HUES48 (cell line): ENCODE data around the gene NSUN3.
"Not testable (repeated sequence)": the region's sequence is repeated elsewhere in the genome, so short reads cannot be mapped to it uniquely, and the experiment has no call there.

Experiments used
- H3K27ac ChIP-seq: one replicate; pipeline ENCODE4 v1.7.0; 2013; ENCODE audit warnings: low read depth, low read length, inconsistent platforms
- H3K27me3 ChIP-seq: 2 replicates; pipeline ENCODE4 v1.6.1; 2013; ENCODE audit warnings: mild to moderate bottlenecking, low read length; ENCODE audit not compliant: control insufficient read depth, insufficient read depth
- H3K36me3 ChIP-seq: 2 replicates; pipeline ENCODE4 v1.6.1; 2013; ENCODE audit warnings: low read length; ENCODE audit not compliant: control insufficient read depth, insufficient read depth
- H3K4me1 ChIP-seq: 2 replicates; pipeline ENCODE4 v1.6.1; 2013; ENCODE audit warnings: mild to moderate bottlenecking, low read length; ENCODE audit not compliant: control insufficient read depth, insufficient read depth
- H3K4me3 ChIP-seq: 2 replicates; pipeline ENCODE4 v1.5.1; 2013; ENCODE audit warnings: mild to moderate bottlenecking, low read depth, low read length
- H3K9ac ChIP-seq: 2 replicates; pipeline ENCODE4 v1.6.1; 2013; ENCODE audit warnings: mild to moderate bottlenecking, low read depth, low read length, moderate library complexity
- H3K9me3 ChIP-seq: 2 replicates; pipeline ENCODE4 v1.6.1; 2013; ENCODE audit warnings: low read length; ENCODE audit not compliant: control insufficient read depth, insufficient read depth

Gene NSUN3

GRCh38 chr3:94062513-94063404, at the start of gene NSUN3, which contains the start of gene DHFR2:
NSUN3 (plus strand) TSS chr3:94063061; CDS start chr3:94063127, 66 bp downstream.
DHFR2 (minus strand) TSS chr3:94062916; CDS start chr3:94061511, 1,405 bp downstream.
- Histone ChIP-seq H3K36me3 (0 out of 2 replicates have a peak, but pooled peaks cover 5% of the 10 kb centered on the region), H3K4me3 (peak within 1 kb of the TSS; percentile 98), H3K27me3 (no peaks in the 10 kb centered on the region), H3K9ac (peak within 1 kb of the TSS; percentile 98), H3K9me3 (no peaks in the 10 kb centered on the region), H3K27ac (peak within 1 kb of the TSS; percentile 98), H3K4me1 (0 out of 2 replicates have a peak, but pooled peaks cover 3% of the 10 kb centered on the region)

- Histone ChIP-seq H3K4me1 (no peaks in the 10 kb centered on the region), H3K9ac (no peak overlapping the region), H3K4me3 (no peak overlapping the region), H3K9me3 (no peaks in the 10 kb centered on the region), H3K27ac (no peak overlapping the region), H3K36me3 (no peaks in the 10 kb centered on the region), H3K27me3 (no peaks in the 10 kb centered on the region)
Observed at GRCh38 chr3:94015025-94015424, 47.8 kb upstream of the NSUN3 start.

- Histone ChIP-seq H3K27ac (no peak overlapping the region), H3K27me3 (no peaks in the 10 kb centered on the region), H3K4me3 (no peak overlapping the region), H3K36me3 (no peaks in the 10 kb centered on the region), H3K9ac (no peak overlapping the region), H3K9me3 (no peaks in the 10 kb centered on the region), H3K4me1 (no peaks in the 10 kb centered on the region)
Observed at GRCh38 chr3:94019659-94020058, 43.2 kb upstream of the NSUN3 start.

GRCh38 chr3:94020293-94020692, 42.6 kb upstream of the NSUN3 start:
- Histone ChIP-seq H3K27ac (no peak overlapping the region), H3K36me3 (no peaks in the 10 kb centered on the region), H3K4me1 (no peaks in the 10 kb centered on the region), H3K9ac (no peak overlapping the region), H3K9me3 (no peaks in the 10 kb centered on the region), H3K4me3 (no peak overlapping the region), H3K27me3 (no peaks in the 10 kb centered on the region)

- H3K9me3 ChIP-seq, result no peaks in the 10 kb centered on the region
- H3K9ac ChIP-seq, result no peak overlapping the region
- no peaks in the 10 kb centered on the region for H3K36me3 ChIP-seq
- H3K4me3 ChIP-seq, result no peak overlapping the region
- peaks cover 8% of the 10 kb centered on the region; the same call in 1 of the 2 replicates for H3K4me1 ChIP-seq
- H3K27me3 ChIP-seq, result no peaks in the 10 kb centered on the region
- no peak overlapping the region for H3K27ac ChIP-seq
Observed at GRCh38 chr3:94024385-94024784, 38.5 kb upstream of the NSUN3 start.

- Histone ChIP-seq H3K27me3 (no peaks in the 10 kb centered on the region), H3K4me1 (peaks cover 8% of the 10 kb centered on the region; the same call in 1 of the 2 replicates), H3K36me3 (no peaks in the 10 kb centered on the region), H3K27ac (no peak overlapping the region), H3K4me3 (no peak overlapping the region), H3K9me3 (no peaks in the 10 kb centered on the region), H3K9ac (no peak overlapping the region)
Observed at GRCh38 chr3:94026623-94027022, 36.2 kb upstream of the NSUN3 start.

GRCh38 chr3:94028093-94028837, 34.6 kb upstream of the NSUN3 start, which contains the start of gene STX19:
STX19 (minus strand) TSS chr3:94028597; CDS start chr3:94015269, 13,328 bp downstream.
- Histone ChIP-seq H3K36me3 (no peaks in the 10 kb centered on the region), H3K27ac (no peak within 1 kb of the TSS), H3K4me3 (no peak within 1 kb of the TSS), H3K9ac (no peak within 1 kb of the TSS), H3K9me3 (no peaks in the 10 kb centered on the region), H3K27me3 (no peaks in the 10 kb centered on the region), H3K4me1 (peaks cover 8% of the 10 kb centered on the region; the same call in 1 of the 2 replicates)

GRCh38 chr3:94036909-94037507, 25.9 kb upstream of the NSUN3 start:
- H3K27ac ChIP-seq, result no peak overlapping the region
- no peaks in the 10 kb centered on the region; the same call in 1 of the 2 replicates for H3K36me3 ChIP-seq
- no peaks in the 10 kb centered on the region for H3K4me1 ChIP-seq
- H3K9ac ChIP-seq, result no peak overlapping the region
- no peaks in the 10 kb centered on the region for H3K27me3 ChIP-seq
- no peaks in the 10 kb centered on the region for H3K9me3 ChIP-seq
- no peak overlapping the region for H3K4me3 ChIP-seq

- Histone ChIP-seq H3K4me3 (no peak overlapping the region), H3K9ac (no peak overlapping the region), H3K4me1 (no peaks in the 10 kb centered on the region), H3K9me3 (peaks cover 12% of the 10 kb centered on the region), H3K36me3 (no peaks in the 10 kb centered on the region; the same call in 1 of the 2 replicates), H3K27me3 (no peaks in the 10 kb centered on the region), H3K27ac (no peak overlapping the region)
Observed at GRCh38 chr3:94043285-94043684, 19.6 kb upstream of the NSUN3 start.

GRCh38 chr3:94044100-94044936, 18.5 kb upstream of the NSUN3 start:
- H3K27me3 ChIP-seq, H3K27ac ChIP-seq, H3K4me1 ChIP-seq, H3K4me3 ChIP-seq, H3K36me3 ChIP-seq, H3K9ac ChIP-seq: not testable (repeated sequence)
- H3K9me3 ChIP-seq, result peaks cover 12% of the 10 kb centered on the region
